MCF 10A (cell line): ENCODE data around the gene UGCG. TPM values are rescaled to one million over a fixed set of nuclear protein-coding genes. Genes with fewer than 3 reads are reported as not detected.

Source experiments
- BruUV-seq: library from RNA; stranded (reverse); fragments of 400-500 nt; replicated peaks from 2 replicates; lab custom pipeline; 2021; lab: Mats Ljungman, UMichigan
- CTCF ChIA-PET: fragments of 300-600 bp; sonication (Branson Sonifier 250); formaldehyde crosslinking; extraction: SDS; loops from one replicate; lab custom pipeline; 2021; ENCODE audit warnings: antibody characterized with exemption, inconsistent platforms; lab: Yijun Ruan, JAX
- POLR2A ChIA-PET: fragments of 300-600, 350-650 bp; sonication (Branson Sonifier 250); formaldehyde crosslinking; extraction: SDS; loops from one replicate; lab custom pipeline; 2020; ENCODE audit warnings: antibody characterized with exemption, inconsistent platforms; lab: Yijun Ruan, JAX
- DNase-seq: peaks from one replicate; pipeline ENCODE4 v3.0.0-alpha.2; 2018; ENCODE audit not compliant: unreplicated experiment
- H3K27ac Mint-ChIP-seq: one replicate; pipeline ENCODE4 v1.8.0; 2022; ENCODE audit warnings: mild to moderate bottlenecking, low read depth, mixed read lengths; ENCODE audit not compliant: unreplicated experiment
- H3K27me3 Mint-ChIP-seq: one replicate; pipeline ENCODE4 v1.8.0; 2022; ENCODE audit warnings: mixed read lengths; ENCODE audit not compliant: insufficient read depth, unreplicated experiment
- H3K36me3 Mint-ChIP-seq: one replicate; pipeline ENCODE4 v1.8.0; 2022; ENCODE audit warnings: mild to moderate bottlenecking, moderate library complexity, mixed read lengths; ENCODE audit not compliant: insufficient read depth, unreplicated experiment
- H3K4me1 Mint-ChIP-seq: one replicate; pipeline ENCODE4 v1.8.0; 2022; ENCODE audit warnings: mixed read lengths; ENCODE audit not compliant: insufficient read depth, unreplicated experiment
- H3K4me3 Mint-ChIP-seq: one replicate; pipeline ENCODE4 v1.8.0; 2022; ENCODE audit warnings: mild to moderate bottlenecking, moderate library complexity, mixed read lengths; ENCODE audit not compliant: unreplicated experiment
- H3K9me3 Mint-ChIP-seq: one replicate; pipeline ENCODE4 v1.8.0; 2022; ENCODE audit warnings: mixed read lengths; ENCODE audit not compliant: unreplicated experiment
- CTCF ChIP-seq: fragments of 200-600 bp; IDR thresholded peaks from one replicate; pipeline ENCODE4 v1.8.0; 2022; ENCODE audit warnings: antibody characterized with exemption, mild to moderate bottlenecking; ENCODE audit not compliant: unreplicated experiment
- intact Hi-C: fragments of 100-400 bp; cut with micrococcal nuclease; formaldehyde crosslinking; loops from 2 replicates; pipeline ENCODE4 v1.14.1; 2022
- microRNA-seq: library from miRNA; unstranded; fragments of <30 nt; microRNA quantifications from one replicate; pipeline ENCODE4 v1.2.0, GENCODE V29; 2022
- total RNA-seq: library from RNA; stranded (reverse); gene quantifications from 2 replicates; pipeline ENCODE4 v1.2.3, GENCODE V29; 2022

Gene UGCG
- total RNA-seq, 1 experiment from 2014 or later, result 29.5 TPM

GRCh38 chr9:111984086-111984802, 87.6 kb downstream of the UGCG start:
- intact Hi-C loops, result no loop called here
- H3K9me3 Mint-ChIP-seq, result no peaks in the 10 kb centered on the region
- no peak overlapping the region for H3K27ac Mint-ChIP-seq
- peaks cover 6% of the 10 kb centered on the region for H3K4me1 Mint-ChIP-seq
- CTCF ChIA-PET, result interaction anchor here (0.6 kb wide), 1 partner anchor 62 kb away, joined by 3 read pairs; no protein-coding TSS in a partner anchor
- no peaks in the 10 kb centered on the region for H3K36me3 Mint-ChIP-seq
- BruUV-seq, result no TSS peak
- no peaks in the 10 kb centered on the region for H3K27me3 Mint-ChIP-seq
- POLR2A ChIA-PET, result no interaction called here
- DNase-seq, result no peak
- H3K4me3 Mint-ChIP-seq, result no peak overlapping the region
- no peak for TF ChIP-seq CTCF

Small RNAs within 50 kb of the gene (microRNA-seq; reads per million reads assigned to microRNA genes)
- not detected for gene MIR4668

Other genes starting within 250 kb of the UGCG start
- 42.0 and 61.7 TPM in 2 replicates for gene GNG10, start 235.2 kb upstream of the UGCG start, total RNA-seq
- 0.09 and 0.15 TPM in 2 replicates for gene SHOC1, start 101.9 kb upstream of the UGCG start, total RNA-seq